HL-60 (cell line): ENCODE data around the gene SETD4.

Source experiments
- CTCF ChIP-seq: IDR thresholded peaks from one replicate; pipeline ENCODE4 v1.5.1; 2011; ENCODE audit warnings: low read length, control low read depth, inconsistent platforms; ENCODE audit not compliant: insufficient read depth
- GABPA ChIP-seq: IDR thresholded peaks from 2 replicates; pipeline ENCODE4 v1.6.1; 2012; ENCODE audit warnings: low read depth
- POLR2AphosphoS5 ChIP-seq: IDR thresholded peaks from 2 replicates; pipeline ENCODE4 v1.6.1; 2012; ENCODE audit warnings: low read depth
- REST ChIP-seq: IDR thresholded peaks from 2 replicates; pipeline ENCODE4 v1.6.1; 2012; ENCODE audit warnings: low read depth; ENCODE audit not compliant: insufficient replicate concordance

GRCh38 chr21:36038701-36039497, 21.4 kb downstream of the SETD4 start:
- TF ChIP-seq CTCF (no peak), REST (no peak), POLR2AphosphoS5 (no peak), GABPA (no peak)
